HG02852 (cell line): ENCODE results near the gene FAAP100.

Source experiments
- ATAC-seq: cut with Tn5 transposase; IDR thresholded peaks from one replicate; pipeline ENCODE4 v1.9.1; 2021; ENCODE audit warnings: mild to moderate bottlenecking, moderate library complexity; ENCODE audit not compliant: unreplicated experiment

Gene FAAP100

DNA sequence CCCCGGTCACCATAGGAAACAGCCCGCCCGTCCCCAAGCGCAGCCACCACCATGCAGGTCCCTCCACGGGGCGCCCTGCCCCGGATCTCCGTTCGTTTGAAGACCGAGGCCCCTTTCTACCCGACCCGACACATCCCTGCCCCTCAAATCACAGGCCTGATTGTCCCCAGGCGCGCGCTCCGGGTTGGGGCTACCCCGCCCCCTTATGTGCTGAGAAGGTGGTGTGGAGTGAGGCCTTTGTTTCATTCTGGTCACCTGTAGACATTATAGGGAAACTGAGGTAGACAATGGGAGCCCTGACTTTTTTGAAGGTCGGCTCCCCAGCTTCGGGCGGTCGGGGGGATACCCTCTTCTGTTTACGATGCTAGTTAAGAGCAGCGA, 38.8 kb downstream of the FAAP100 start:
- no peak for ATAC-seq

DNA sequence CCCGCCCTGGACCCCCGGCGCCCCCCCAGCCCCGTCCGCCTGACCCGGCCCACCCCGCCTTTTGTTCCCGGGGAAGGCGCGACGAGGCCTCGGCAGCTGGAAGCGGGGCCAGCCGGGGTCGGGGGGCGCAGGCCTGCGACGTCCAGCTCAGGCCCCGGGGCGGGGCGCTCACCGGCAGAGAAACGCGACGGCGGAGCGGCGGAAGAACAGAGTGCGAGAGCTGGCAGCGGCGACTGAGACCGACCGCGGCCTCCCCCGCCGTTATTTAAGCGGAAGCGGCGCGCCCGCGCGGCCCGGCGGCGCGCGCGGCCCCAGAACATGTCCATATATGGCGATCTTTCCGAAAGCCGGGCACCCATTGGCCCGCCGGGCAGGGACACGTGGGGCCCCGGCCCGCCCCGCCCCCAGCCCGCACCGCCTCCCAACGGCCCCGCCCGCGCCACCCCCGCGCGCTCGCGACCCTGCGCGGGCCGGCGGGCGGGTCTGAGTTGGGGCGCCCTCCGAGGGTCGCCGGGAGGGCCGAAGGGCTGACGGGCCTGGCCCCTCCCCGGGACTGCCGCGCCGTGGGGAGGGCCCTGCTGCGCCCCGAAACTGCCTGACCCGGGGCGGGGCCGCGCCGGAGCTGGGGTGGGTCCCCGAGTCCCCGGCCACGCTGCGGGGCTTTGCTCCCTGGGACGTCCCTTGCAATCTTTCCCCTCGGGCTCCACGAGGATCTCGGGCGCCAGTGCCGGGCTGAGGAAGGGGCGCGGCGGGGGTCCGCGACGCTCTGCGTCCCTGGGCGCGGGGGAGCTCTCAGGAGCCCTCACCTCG, 39.4 kb downstream of the FAAP100 start, which contains the start of gene ACTG1:
Gene ACTG1, minus strand, starts transcription at position 238 of the 810 bp plus-strand sequence. CDS start 445 bp downstream, outside the sequence.
- ATAC-seq, result peak; percentile 49

DNA sequence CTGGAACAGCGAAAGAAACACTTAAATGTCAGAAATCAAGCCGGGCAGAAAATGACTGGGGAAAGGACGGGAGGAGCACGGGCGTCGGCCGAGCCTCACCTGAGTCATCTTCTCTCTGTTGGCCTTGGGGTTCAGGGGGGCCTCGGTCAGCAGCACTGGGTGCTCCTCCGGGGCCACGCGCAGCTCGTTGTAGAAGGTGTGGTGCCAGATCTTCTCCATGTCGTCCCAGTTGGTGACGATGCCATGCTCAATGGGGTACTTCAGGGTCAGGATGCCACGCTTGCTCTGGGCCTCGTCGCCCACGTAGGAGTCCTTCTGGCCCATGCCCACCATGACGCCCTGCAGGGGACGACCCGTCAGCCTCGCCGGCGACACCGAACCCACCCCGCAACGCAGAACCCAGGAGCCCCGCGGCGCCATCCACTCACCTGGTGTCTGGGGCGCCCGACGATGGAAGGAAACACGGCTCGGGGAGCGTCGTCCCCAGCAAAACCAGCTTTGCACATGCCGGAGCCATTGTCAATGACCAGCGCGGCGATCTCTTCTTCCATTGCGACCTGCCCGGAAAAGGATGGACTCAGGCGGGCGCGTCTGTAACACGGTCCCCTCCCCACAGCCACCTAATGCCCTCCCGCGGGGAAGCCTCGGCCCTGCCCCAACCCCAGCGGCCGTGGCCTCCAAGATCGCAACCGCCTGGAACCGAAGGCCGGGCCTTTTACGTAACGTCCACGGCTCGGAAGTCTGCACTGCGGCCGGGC, 40.2 kb downstream of the FAAP100 start:
- no peak for ATAC-seq

DNA sequence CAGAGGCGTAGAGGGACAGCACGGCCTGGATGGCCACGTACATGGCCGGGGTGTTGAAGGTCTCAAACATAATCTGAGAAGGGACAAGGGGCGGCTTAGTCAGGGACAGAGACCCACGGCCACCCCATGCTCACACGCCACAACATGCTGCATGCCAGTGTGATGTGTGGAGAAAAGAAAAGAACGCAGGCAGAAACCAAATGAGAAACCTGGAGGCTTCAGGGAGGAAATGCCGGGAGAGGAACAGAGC, 40.7 kb downstream of the FAAP100 start:
- no peak for ATAC-seq

DNA sequence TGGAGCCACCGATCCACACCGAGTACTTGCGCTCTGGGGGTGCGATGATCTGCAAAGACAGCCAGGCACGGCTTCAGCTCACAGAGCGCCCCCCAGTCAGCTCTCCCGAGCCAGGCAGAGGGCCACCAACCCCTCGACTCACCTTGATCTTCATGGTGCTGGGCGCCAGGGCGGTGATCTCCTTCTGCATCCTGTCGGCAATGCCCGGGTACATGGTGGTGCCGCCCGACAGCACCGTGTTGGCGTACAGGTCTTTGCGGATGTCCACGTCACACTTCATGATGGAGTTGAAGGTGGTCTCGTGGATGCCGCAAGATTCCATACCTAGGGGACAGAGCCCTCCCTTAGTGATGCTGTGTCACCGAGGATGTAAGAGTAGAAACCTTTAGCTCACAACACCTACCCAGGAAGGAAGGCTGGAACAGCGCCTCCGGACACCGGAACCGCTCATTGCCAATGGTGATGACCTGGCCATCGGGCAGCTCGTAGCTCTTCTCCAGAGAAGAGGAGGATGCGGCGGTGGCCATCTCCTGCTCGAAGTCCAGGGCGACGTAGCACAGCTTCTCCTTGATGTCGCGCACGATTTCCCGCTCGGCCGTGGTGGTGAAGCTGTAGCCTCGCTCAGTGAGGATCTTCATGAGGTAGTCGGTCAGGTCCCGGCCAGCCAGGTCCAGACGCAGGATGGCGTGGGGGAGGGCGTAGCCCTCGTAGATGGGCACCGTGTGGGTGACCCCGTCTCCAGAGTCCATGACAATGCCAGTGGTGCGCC, 41.2 kb downstream of the FAAP100 start:
- no peak for ATAC-seq

DNA sequence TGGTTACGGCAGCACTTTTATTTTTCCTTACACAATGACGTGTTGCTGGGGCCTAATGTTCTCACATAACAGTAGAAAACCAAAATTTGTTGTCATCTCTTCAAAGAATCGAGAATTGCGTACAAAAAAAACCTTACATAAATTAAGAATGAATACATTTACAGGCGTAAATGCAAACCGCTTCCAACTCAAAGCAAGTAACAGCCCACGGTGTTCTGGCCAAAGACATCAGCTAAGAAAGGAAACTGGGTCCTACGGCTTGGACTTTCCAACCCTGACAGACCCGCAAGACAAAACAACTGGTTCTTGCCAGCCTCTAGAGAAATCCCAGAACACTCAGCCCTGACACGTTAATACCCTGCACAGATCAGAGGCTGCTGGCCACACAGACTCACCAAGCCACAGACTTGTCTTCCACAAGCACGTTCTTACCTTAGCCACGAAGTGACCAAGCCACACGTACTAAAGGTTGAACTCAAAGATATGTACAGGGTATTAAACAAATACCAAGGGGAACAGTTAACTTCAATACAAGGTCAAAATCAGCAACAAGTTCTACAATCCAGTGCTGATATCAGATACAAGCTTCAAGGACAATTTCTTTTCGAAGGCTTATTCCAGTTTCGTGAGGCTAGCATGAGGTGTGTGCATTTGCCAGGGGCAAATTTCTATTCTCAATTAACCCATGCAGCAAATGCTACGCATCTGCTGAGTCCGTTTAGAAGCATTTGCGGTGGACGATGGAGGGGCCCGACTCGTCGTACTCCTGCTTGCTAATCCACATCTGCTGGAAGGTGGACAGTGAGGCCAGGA, 42.0 kb downstream of the FAAP100 start:
- ATAC-seq, result no peak

DNA sequence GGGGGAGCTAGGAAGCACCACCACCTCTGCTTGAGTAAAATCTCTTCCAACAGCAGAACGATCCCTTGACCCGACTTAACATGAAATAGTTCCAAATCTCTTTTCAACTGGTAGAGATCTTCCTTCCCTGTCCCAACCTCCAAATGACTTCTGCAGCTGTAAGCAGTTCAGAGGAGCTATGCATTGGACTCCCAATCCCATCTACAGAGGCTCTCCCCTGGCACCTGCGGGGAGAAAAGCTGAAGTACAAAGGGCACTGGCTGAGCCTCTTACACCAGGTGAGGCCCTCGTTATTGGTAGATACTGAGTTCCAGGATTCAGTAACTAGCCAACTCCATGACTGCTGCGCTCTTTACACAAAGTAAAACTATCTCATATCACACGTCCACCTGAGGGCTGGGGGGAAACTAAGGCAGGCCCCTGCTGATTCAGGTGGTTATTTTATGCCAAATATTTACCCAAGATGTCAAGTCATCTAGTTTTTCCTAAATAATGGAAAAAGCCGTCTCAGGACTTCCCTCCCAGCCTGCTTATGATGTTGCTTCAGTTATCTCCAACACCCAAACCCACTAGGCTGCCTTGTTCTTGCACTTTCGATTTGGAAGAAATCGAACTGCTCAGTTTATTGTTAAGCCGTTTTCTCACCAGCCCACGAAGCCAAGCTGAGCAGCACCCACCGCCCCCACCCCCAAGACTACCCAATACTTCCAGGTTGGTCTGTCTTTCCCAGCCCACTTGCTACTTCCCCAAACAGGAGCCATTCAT, 42.8 kb downstream of the FAAP100 start:
- ATAC-seq, result no peak

DNA sequence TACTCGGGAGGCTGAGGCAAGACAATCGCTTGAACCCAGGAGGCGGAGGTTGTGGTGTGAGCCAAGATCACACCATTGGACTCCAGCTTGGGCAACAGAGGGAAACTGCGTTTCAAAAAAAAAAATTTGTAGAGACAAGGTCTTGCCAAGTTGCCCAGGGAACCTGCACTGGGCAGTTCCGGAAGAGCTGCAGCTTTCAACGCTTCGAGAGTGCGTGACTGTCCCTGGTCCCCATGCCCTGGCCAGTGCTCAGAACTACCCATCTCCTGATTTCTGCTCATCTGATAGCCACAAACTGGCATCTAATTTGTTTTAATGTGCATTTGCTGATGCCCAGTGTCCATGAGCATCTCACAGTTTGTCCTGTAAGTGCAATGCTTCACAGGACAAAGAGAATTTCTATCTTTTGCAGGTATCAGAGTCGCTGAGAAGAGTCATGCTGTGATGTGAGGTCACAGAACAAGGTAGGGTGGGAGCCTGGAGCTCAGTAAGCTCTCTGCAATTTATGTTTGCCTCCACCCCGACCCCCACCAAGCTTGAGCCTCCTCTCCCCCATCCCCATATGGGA, 43.4 kb downstream of the FAAP100 start:
- no peak for ATAC-seq

DNA sequence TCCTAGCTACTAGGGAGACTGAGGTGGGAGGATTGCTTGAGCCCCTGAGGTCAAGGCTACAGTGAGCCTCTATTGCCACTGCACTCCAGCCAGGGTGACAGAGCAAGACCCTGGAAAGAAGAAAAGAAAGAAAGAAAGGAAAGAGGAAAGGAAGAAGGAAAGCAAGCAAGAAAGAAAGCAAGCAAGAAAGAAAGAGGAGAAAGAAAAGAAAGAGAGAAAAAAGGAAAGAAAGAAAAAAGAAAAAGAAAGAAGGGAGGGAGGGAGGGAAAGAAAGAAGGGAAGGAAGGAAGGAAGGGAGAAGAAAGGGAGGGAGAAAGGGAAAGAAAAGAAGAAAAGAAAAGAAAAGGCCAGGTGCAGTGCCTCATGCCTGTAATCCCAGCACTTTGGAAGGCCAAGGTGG, 48.5 kb downstream of the FAAP100 start:
- no peak for ATAC-seq

DNA sequence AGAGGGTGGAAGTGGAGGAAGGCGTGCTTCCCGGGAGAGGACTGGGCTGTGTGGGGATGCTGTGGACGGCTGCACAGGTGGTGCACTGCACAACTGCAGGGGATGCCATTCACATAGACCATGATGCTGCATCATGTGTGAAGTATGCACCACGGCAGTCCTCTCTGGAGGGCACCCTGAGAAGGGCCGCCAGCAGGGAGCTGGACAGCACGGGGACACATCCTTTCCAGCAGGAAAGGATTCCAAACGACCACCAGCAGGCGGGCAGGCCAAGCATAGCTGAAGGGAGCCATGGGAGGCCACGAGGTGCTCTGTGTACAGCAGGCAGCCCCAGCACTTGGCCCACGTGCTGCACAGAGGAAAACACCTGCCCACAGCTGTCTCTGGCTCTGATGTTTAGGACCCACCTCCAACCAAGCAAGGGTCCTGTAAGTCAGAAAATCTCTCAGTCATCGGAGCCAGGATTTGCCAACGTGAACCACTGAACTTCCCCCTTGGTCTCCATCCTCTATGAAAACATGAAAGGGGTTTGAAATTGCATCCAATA, 49.6 kb downstream of the FAAP100 start:
- ATAC-seq, result no peak

DNA sequence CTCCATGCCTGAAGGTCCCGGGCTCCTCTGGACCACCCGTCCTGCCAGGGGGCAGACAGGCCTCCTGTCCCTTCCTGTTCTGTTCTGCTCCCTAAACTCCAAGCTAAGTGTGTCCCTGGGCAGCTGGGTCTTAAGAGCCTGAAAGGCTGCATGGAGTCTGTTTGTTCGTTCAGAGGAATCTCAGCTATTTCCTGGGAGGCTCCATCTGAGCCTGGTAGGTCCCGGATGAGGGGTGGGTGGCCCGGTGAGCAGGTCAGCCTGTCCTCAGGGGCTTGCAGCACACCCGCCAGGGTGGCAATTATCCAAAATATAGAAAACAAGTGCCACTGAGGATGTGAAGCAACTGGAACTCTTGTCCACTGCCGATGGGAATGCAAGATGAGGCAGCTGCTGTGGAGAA, 52.1 kb downstream of the FAAP100 start:
- no peak for ATAC-seq

DNA sequence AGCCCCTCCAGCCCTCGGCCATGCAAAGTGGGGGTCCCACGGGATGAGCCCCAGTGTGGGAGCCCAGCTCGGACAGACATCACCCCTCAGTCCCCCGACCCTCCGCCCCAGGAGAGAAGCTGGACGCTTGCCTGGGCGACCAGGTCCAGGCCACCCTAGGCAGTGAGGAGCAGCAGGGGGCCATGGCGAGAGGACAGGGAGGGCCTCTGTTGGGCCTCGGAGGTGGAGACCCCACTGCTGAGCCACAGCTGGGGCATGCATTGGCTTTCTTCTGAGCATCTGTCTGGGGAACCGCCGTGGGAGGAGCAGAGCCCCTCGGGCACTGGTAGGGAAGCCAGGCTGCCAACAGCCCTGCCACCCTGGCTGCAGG, 52.6 kb downstream of the FAAP100 start:
- no peak for ATAC-seq

DNA sequence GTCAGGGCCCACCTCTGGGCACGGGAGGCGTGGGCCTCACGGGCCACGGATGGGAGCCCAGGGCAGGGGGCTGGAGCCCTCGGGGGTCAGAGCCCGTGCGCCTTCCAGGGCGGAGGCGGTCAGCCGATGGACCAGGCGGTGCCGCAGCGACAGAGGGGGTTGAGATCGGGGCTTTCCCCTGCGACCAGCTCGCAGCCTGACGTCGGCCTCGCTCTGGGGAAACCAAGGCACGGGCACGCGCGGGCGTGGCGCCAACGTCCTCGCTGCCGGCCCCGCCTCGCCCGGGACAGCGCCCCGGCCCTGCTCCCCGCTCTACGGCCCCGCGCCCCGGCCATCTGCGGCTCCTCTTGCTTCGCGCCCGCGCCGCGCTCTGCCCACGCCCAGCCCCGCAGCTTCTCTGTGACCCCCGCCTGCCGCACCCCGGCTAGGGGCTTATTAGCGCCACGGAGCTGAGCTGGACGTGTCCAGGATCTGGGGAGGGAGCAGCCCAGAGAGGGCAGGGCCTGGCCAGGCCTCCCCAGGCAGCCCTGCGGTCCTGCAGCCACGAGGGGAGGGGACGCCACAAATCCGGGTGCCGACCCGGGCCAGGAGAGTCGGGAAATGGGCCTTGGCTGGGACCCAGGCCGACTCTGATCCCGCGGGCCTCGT, 53.1 kb downstream of the FAAP100 start:
- ATAC-seq, result no peak

DNA sequence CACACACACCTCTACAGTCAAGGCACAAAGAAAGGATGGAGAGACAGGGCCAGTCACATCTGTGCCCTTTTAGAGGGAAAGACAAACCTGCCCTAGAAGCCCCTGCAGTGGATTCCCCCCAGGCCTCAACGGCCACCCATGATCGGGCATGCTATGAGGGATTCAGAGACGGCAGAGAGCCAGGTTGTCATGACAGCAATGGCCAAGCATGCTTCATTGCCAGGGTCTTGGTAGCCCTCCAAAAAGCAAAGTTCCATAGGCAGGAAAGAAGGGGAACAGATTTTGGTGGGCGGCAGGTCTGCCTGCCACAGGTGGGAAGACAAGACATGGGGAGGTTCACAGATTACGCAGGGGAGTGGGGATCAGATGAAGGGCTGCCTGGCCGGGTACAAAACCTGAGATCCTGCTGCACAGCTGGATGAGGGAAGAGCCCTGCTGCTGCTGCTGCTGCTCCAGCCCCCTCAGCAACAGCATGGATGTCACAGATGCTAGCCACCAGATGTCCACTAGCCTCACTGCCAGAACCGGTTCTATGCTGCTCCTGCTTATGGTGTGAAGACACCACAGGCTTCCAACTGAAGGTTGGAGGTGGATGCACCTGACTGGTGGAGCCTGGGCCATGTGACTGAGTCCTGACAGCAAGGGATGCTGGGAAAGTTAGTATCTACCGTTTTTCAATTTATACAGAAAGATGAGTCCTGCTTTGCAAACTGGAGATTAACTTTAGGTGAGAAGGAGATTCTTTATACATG, 57.4 kb downstream of the FAAP100 start:
- no peak for ATAC-seq

DNA sequence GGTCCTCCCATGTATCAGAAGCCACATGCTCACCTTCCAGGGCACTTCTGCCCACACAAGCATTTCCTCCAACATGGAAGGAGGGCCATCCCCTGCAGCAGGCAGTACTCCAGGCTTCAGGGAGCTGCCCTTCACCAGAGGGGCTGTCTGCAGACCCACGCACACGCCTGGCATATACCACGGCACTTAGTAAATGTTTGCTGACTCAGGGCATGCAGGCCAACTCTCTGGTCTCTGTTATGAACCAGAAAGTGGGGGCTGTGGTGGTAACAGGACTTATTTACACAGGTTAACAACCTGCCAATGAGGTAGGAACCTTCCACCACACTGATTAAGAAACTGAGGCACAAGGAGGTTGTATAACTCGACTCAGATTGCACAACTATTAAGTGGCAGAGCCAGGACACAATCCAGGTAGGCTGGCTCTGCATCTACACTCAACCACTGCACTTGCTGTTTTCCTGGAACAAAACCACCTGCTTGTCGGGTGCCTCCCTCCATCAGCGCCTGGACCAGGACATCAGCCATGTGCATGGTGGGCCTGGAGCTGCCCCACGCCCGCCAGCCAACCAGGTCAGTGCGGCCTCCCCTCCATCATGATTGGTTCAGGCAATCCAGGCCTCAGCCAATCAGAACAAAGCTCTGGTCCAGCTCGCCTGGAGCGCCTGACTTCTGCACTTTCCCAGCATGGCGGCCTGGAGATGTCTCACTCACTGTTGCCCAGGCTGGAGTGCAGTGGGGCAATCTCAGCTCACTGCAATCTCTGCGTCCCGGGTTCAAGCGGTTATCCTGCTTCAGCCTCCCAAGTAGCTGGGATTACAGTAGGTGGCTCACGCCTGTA, 58.7 kb downstream of the FAAP100 start:
- ATAC-seq, result no peak

DNA sequence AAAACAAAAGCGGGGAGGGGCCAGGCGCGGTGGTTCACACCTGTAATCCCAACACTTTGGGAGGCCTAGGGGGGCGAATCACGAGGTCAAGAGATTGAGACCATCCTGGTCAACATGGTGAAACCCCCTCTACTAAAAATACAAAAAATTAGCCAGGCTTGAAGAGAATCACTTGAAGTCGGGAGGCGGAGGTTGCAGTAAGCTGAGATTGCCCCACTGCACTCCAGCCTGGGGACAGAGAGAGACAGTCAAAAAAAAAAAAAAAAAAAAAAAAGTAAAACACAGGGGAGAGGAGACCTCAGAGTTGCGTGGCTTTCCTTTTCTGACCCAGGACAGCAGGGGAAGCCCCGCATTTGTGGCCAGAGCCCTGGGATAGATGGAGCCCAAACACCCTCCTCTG, 59.4 kb downstream of the FAAP100 start:
- no peak for ATAC-seq

DNA sequence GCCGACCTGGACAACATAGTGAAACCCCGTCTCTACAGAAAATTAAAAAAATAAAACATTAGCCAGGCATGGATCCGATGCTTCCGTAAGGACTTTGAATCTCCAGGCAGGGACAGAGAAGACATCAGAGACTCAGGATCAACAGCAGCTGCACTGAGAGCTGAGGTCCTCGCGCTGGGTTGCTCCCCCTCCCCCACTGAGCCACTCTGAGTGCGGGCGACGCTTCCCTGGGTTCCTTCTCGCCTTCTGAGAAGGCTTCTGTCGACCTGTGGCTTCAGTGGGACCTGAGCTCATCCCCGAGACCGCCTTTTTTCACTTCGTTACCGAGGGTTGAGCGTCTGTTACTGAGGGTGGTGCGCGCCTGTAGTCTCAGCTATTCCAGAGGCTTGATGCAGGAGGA, 60.0 kb downstream of the FAAP100 start:
- no peak for ATAC-seq

DNA sequence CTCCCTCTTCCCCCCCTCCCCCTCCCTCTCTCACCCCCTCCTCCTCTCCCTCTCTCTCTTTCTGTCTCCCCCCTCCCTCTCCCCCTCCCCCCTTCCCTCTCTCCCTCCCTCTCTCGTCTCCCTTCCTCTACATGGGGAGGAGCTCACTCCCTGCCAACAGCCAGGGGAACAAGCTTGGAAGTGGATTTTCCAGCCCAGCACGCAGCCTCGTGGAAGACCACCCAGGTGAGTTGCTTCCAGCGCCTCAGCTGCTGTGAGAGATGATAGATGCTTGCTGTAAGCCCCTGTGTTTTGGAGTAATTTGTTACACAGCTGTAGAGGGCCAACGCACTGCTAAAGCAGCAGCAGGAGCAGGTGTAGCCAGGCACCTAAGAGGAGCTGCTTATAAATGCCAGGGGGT, 60.4 kb downstream of the FAAP100 start:
- ATAC-seq, result no peak
